ENCODE measurements around the gene HYOU1.
"Not testable (repeated sequence)": the region's sequence is repeated elsewhere in the genome, so short reads cannot be mapped to it uniquely, and the experiment has no call there.

Gene HYOU1, protein sequence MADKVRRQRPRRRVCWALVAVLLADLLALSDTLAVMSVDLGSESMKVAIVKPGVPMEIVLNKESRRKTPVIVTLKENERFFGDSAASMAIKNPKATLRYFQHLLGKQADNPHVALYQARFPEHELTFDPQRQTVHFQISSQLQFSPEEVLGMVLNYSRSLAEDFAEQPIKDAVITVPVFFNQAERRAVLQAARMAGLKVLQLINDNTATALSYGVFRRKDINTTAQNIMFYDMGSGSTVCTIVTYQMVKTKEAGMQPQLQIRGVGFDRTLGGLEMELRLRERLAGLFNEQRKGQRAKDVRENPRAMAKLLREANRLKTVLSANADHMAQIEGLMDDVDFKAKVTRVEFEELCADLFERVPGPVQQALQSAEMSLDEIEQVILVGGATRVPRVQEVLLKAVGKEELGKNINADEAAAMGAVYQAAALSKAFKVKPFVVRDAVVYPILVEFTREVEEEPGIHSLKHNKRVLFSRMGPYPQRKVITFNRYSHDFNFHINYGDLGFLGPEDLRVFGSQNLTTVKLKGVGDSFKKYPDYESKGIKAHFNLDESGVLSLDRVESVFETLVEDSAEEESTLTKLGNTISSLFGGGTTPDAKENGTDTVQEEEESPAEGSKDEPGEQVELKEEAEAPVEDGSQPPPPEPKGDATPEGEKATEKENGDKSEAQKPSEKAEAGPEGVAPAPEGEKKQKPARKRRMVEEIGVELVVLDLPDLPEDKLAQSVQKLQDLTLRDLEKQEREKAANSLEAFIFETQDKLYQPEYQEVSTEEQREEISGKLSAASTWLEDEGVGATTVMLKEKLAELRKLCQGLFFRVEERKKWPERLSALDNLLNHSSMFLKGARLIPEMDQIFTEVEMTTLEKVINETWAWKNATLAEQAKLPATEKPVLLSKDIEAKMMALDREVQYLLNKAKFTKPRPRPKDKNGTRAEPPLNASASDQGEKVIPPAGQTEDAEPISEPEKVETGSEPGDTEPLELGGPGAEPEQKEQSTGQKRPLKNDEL

DNA sequence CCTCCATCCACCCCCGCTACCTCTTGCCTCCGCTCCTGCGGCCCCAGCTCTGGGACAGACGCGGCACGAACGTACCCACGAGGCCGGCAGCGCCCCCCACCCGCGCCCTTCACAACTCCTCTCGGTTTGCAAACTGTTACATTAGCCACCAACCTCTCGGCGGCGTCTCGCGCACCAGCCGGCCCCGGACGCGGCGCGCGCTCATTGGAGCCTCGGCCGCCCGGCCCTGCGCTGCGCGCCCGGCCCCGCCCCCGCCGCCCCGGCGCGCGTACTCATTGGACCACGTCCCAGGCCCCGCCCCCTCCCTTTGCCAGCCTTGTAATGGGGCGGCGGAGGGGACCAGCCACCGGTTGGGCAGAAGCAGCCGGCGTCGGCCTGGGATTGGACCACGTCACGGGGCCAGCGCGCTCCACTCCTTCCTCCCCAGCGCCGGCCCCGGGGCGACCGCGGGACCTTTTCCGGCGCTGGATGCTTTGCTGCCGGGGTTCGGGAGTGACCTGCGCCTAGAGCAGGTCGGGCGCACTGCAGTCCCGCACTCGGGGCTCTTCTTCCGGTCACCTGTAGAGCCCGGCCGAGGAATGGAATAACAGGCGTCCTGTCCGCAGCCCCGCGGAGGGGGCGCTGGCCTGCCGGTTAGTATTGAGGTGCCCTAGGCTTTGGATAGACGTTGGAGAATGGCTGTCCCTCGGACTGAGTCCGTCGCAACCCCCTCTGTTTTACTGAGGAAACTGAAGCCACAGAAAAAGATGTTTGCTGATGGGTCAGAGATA is at the start of gene HYOU1:
TSS of gene HYOU1 (minus strand) at position 206 of the 770 bp plus-strand sequence. CDS start 1,045 bp downstream, outside the sequence.
- DNase-seq (ENCODE audit: low read depth in 2 of 3, low spot score in 1 of 3) = peak; percentile 96 to 100 (median 96)

DNA sequence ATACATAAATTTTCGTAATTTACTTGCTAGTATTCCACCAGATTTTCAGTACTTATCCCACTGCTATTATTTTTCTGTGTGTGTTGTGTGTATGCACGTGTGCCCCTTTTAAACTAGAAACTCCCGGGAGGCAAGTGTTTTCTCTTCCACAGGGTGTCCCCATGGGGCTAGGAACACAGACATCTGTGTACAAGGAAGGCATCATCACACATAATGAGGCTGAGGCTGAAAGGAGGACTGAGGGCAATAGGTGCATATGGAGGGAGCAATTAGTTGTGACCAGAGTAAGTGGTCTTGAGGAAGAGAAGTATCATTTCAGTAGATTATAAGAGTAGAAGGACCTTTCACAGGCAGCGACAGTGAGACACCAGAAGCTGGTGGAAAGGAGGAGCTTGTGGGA is 46.8 kb upstream of the HYOU1 start:
- DNase-seq (ENCODE audit: low read depth in 2 of 3, low spot score in 1 of 3) = no peak

DNA sequence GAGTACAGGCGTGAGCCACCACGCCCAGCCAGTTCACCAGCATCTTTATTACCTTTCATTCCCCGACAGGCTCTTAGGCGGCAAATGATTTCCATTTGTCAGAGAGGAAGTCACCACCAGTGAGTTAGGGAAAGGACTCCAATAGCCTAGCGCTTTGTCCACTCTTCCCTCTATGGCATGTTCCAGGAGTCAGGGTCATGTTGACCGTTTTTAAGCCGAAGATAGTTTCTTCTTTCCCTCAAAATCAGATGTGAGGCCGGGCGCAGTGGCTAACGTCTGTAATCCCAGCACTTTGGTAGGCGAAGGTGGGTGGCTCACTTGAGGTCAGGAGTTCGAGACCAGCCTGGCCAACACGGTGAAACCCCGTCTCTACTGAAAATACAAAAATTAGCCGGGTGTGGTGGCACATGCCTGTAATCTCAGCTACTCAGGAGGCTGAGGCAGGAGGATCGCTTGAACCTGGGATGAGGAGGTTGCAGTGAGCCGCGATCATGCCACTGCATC is 46.2 kb upstream of the HYOU1 start:
- not testable (repeated sequence) for DNase-seq (ENCODE audit: low read depth in 2 of 3, low spot score in 1 of 3)

DNA sequence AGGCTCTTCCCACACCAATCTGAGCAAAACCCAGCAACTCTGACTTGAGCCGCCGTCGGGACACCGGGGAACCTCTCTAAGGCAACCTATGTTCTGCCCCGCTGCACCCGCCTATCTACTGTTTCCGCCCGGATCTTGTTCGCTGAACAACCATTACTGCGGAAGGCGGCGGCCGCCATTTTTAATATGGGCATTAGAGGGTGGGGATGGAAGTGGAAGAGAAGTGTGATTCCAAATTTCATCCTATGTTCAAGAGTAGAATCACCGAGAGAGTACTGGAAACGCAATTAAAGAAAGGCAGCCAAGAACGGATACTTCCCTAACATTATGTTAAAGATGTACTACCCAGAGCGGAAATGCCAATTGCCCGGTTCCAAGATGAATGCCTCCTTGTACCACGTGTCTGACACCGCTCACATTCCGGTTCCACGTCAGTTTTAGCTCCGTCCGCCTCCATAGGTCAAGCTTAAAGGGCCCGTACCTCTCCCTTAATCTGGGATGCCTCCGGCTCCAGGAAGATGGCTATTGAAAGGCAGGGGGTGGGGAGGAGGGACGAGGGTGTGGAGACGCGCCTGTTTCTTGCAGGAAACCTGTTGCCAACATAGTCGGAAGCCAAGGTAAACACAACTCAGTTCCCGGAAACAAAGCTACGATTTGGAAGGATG is 44.9 kb upstream of the HYOU1 start, which contains the start of gene DPAGT1:
TSS of gene DPAGT1 (minus strand) at position 95 of the 665 bp plus-strand sequence. CDS start 198 bp downstream, outside the sequence.
- DNase-seq (ENCODE audit: low read depth in 2 of 3, low spot score in 1 of 3) = peak; percentile 79 to 81 (median 80)

DNA sequence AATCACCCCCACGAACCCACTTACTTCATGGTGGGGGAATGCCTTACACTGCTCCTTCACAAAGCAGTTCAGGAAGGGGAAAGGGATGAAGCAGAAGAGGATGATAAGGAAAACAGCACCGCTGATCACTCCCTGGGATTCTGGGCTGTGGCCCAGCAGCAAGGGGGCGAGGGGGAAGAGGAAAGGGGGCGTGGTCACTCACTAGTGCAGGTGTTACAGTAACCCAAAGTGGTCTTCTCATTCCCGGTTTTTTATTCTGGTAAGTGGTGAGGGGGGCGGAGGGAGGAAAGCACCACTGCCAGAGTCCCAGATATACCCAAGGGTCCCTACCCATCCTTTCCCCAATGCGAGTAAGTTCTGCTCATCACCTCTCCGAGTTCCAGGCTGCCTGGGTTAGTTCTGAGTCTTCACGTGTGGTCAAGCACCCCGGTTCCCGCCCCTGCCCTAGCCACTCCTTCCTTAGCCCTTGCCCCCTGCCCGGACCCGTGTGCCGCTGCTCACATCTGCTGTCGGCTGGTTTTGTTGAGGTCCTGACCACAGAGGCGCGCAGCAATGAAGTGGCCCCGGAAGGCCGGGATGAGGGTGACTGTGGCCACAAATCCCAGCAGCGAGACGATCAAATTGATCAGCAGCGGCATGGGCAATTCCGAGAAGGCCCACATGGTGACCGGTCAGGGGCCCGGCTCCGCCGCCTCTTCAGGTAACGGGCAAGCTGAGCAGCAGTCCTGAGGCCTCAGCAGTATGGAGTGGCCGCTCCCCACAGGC is 44.2 kb upstream of the HYOU1 start:
- no peak for DNase-seq (ENCODE audit: low read depth in 2 of 3, low spot score in 1 of 3)

DNA sequence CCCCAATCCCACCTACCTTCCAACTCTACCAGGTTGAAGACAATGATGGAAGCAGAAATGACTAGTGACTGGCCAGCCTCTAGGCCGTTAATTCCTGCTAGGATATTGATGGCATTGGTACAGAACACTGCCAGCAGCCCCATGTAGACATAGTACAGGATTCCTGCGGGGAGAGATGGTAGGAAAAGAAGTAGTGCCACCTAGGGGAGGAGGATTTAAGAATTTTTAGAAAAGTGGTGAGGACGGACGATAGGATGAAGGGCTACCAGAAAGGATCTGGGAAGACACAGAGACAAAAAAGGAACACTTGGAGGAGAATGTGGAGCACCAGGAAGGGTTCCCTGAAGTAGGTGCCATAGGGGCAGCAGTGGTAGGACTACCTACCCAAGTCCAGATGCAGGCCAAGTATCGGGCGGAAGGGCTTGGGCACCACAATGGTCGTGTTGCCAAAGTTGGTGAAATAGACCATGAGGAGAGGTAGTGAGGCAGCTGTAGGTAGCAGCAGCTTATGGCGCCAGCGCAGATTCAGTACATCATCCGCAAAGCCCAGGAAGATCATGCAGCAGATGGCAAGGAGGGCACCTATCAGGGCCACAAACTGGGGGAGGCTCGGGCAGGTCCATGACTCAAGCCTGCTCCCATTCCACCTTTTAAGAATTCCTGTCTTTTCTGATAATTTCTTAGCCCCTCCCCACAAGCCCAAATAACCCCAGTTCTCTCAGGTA is 43.4 kb upstream of the HYOU1 start:
- DNase-seq (ENCODE audit: low read depth in 2 of 3, low spot score in 1 of 3) = no peak

DNA sequence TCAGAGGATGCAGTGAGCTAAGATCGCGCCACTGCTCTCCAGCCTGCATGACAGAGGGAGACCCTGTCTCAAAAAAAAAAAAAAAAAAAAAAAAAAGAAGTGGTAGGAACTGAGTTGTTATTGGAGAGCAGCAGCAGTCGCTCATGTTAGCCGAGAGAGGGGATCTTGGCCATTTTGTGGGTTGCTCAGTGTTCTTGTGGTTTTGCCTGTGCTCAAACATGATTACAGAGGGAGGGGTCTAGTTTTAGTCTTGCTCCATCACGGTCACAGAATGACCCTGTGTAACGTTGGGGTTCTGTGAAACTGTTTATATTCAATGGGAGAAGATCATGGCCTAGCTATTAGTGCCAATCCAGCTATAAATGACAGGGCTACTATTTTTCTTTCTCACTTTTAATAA is 42.7 kb upstream of the HYOU1 start:
- DNase-seq (ENCODE audit: low read depth in 2 of 3, low spot score in 1 of 3) = no peak

DNA sequence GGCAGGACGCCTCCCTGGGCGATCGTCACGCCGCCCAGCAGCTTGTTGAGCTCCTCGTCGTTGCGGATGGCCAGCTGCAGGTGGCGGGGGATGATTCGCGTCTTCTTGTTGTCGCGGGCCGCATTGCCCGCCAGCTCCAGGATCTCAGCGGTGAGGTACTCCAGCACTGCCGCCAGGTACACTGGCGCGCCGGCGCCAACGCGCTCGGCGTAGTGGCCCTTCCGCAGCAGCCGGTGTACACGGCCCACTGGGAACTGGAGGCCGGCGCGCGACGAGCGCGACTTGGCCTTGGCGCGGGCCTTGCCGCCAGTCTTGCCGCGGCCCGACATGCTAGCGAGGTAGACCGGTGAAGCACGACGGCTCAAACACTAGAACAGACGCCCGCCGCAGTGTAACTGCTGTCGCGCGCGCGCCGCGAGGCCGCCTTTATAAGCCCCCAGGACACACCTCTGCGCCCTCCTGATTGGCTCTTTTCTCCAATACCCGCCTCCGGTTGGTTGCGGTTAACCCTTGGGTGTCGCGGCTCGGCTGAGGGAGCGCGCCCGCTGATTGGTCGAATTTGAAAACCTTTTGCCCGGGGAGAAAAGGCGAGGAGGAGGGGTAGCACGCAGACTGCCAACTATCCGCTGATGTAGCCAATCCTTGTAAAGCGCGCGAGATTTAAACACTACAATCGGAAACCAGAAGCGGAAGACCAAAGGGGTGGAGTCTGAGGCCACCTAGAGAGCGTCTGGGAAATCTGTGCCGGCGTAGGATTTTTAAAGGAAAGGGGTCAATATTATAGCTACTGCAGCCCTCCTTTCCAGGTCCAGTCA is 38.3 kb upstream of the HYOU1 start:
- peak; percentile 98 to 100 (median 99) for DNase-seq (ENCODE audit: low read depth in 2 of 3, low spot score in 1 of 3)

DNA sequence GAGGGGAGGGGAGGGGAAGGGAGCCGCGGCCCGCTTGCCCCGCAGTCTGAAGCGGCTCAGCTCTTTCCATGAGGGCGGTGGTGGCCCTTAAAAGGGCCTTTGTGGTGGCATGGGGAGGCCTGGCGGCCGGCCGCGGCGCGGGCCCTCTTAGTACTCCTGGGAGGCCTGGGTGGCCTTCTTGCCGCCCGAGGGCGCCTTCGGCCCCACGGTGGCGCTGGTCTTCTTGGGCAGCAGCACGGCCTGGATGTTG is 37.7 kb upstream of the HYOU1 start:
- peak in 1 of 3 donors; percentile 46 for DNase-seq (ENCODE audit: low read depth in 2 of 3, low spot score in 1 of 3)

DNA sequence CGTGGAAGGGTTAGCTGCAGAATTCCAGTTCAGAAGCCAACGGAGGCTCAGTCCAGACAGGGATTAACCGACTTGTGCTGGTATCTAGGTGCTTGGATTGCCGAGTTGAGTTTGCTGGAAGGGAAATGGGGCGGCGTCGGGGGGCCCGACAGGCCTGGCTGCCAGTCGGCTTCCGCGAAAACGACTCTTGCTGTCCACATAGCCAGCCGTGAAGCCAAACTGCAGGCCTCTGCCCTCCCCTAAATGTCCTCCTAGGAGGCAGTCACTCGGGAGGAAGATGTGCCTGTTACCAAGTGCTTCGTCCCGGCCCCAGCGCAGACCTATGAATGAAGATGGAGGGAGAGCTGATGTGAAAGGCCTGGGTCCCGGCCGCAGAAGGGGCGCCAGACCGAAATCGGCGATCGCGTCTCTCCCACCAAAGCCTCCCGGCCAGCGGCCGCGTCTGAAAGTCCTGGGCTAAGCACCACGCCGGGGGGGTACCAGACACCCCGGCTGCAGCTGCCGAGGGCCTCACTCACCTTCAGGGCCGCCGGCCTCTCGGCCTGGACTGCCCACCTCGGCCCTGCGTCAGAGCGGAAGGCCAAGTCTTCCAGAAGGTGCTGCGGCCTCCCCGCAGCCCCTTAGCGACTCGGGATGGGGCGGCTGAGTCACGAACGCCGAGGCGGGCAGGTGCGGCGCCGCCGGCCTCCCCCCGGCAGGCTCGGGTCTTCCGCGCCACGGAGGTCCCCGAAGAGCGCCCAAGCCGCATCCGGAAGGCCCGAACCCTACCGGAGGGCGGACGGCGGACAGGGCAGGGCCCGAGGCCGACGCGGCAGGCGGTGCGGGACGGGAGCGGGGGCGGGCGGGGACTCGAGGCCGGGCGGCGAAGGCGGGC is 37.2 kb upstream of the HYOU1 start:
- no peak for DNase-seq (ENCODE audit: low read depth in 2 of 3, low spot score in 1 of 3)

DNA sequence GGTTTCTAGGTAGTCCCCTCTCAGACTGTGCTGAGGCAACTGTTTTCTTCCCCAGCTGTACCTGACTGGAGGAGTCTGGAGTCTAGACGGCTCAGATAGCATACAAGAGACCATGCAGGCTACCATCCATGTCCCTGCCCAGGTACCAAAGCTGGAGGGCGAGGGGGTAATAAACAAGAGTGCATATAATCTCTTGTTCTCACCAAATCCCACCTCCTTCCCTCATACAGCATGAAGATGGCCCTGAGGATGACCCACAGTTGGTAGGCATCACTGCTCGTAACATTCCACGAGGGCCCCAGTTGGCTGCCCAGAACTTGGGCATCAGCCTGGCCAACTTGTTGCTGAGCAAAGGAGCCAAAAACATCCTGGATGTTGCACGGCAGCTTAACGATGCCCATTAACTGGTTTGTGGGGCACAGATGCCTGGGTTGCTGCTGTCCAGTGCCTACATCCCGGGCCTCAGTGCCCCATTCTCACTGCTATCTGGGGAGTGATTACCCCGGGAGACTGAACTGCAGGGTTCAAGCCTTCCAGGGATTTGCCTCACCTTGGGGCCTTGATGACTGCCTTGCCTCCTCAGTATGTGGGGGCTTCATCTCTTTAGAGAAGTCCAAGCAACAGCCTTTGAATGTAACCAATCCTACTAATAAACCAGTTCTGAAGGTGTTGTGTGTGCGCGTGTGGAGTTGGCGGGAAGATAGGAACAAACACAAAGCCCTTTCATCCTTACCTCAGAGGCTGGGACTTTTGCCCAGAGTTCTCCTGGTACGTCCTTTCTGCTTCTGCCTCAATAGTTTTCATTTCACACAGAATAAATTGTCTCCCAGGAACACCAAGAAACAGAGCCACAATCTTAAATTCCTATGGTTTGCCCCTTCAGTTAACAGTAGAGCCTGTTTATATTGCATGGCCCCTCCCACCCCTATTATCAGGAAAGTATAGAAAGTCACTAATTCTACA is 36.2 kb upstream of the HYOU1 start:
- DNase-seq (ENCODE audit: low read depth in 2 of 3, low spot score in 1 of 3) = no peak

DNA sequence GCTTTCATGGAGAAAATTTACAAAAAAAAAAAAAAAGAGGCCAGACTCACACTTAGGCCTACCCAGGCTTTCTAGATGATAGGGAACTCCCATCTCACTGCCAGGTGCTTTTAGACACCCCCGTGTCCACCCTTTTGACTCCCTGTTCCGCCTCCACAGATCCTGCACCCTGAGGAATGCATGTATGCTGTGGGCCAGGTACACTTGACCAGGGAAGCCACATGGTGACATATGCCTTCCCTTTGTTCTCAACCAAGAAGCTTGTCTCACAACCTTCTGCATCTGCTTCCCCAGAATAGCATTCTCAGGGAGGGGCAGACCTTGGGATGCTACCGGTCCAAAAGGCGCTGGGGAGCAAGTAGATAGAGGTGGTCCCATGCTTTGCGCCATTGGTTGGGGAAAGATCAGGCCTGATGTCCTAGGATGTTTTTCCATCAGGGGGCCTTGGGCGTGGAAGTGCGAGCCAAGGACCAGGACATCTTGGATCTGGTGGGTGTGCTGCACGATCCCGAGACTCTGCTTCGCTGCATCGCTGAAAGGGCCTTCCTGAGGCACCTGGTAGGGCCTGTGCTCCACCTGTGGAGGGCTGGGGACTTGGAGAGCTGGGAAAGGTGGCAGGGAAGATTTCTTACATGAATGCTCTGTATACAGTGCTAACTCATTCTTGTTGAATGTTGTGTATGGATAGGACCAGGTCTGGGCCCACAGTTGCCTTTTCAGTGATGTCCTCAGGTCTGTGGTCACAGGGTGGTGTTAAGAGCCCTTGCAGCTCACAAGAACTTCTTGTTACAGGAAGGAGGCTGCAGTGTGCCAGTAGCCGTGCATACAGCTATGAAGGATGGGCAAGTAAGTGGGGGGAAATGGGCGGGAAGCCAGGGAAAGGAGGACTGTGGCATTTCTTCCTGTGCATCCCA is 35.2 kb upstream of the HYOU1 start:
- DNase-seq (ENCODE audit: low read depth in 2 of 3, low spot score in 1 of 3) = no peak

DNA sequence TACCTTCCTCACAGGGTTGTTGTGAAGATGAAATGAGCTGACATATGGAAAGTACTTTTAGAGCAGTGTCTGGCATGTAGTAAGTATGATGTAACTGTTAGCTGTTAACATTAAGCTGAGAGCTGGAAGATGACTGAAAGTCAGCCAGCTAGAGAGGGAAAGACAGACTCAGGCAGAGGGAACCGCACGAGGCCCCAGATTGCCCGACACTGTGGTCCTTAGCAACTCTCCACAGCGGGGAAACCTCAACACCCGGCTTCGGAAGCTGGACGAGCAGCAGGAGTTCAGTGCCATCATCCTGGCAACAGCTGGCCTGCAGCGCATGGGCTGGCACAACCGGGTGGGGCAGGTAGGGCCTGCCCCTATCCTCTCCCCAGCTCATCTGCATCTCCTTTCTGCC is 34.2 kb upstream of the HYOU1 start:
- DNase-seq (ENCODE audit: low read depth in 2 of 3, low spot score in 1 of 3) = no peak

DNA sequence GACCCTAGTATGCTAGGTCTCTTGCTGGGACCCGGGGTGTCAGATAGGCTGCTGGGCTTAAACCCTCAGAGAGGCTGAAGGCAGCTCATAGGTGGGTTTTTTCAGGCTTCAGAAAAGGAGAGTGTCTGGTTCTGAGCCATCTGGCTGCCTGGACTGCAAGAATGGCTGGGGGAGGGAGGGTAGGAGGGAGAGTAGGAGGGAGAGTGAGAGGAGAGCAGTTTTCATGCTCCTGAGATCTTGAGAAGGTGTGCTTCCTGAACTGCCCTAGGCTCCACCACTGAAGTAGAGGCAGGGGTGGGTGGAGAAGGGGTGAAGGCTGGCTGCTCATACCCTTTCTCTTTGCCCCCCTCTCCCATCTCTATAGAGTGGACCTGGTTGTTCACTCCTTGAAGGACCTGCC is 32.3 kb upstream of the HYOU1 start:
- DNase-seq (ENCODE audit: low read depth in 2 of 3, low spot score in 1 of 3) = no peak

DNA sequence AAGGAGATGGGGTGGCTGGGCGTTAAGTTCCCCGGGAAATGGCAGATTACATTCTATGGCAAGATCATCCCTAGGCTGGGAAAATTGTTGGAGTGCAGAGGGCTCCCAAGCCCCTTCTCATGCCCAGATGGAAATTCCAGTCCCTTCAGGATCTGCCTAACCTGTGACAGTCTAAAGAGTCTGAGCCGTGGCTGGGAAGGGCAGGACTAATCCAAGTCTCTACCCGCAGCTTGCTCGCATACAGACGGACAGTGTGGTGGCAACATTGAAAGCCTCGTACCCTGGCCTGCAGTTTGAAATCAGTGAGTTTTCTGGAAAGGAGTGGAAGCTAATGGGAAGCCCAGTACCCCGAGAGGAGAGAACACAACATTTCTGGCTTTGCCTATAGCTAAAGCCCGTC is 31.4 kb upstream of the HYOU1 start:
- DNase-seq (ENCODE audit: low read depth in 2 of 3, low spot score in 1 of 3) = no peak
